NCI-H446 (cell line): Measurements from ENCODE around the gene KLHL24.
"Not testable (repeated sequence)": the region's sequence is repeated elsewhere in the genome, so short reads cannot be mapped to it uniquely, and the experiment has no call there.

Experiments
- DNase-seq, 2 experiments: peaks; one replicate each; lab custom pipeline; 2025; lab: John Stamatoyannopoulos, UW

The KLHL24 gene

GRCh38 chr3:183635431-183636220 lies at the start of gene KLHL24:
Gene KLHL24 (plus strand): TSS chr3:183635623. CDS start chr3:183650357, 14,734 bp downstream.
- DNase-seq: peak; percentile 94 to 96

- no peak for DNase-seq
These were observed 48.9 kb upstream of the KLHL24 start for GRCh38 chr3:183586477-183586876.

- no peak for DNase-seq
These were observed 48.1 kb upstream of the KLHL24 start for GRCh38 chr3:183587336-183587735.

GRCh38 chr3:183590442-183590841 lies 45.0 kb upstream of the KLHL24 start:
- DNase-seq: no peak

GRCh38 chr3:183591881-183592521 lies 43.4 kb upstream of the KLHL24 start:
- no peak for DNase-seq

GRCh38 chr3:183592821-183593220 lies 42.6 kb upstream of the KLHL24 start:
- DNase-seq: no peak

- DNase-seq: no peak
These were observed 40.8 kb upstream of the KLHL24 start for GRCh38 chr3:183594636-183595035.

GRCh38 chr3:183597959-183598358 lies 37.5 kb upstream of the KLHL24 start:
- no peak for DNase-seq

GRCh38 chr3:183611326-183611725 lies 24.1 kb upstream of the KLHL24 start:
- DNase-seq: not testable (repeated sequence)

GRCh38 chr3:183613366-183614285 lies 21.8 kb upstream of the KLHL24 start:
- no peak for DNase-seq

- DNase-seq: no peak
These were observed 16.9 kb upstream of the KLHL24 start for GRCh38 chr3:183618542-183618941.

GRCh38 chr3:183619010-183619409 lies 16.4 kb upstream of the KLHL24 start:
- no peak for DNase-seq

GRCh38 chr3:183619624-183620251 lies 15.7 kb upstream of the KLHL24 start:
- DNase-seq: no peak

GRCh38 chr3:183620252-183620628 lies 15.2 kb upstream of the KLHL24 start:
- DNase-seq: no peak

- not testable (repeated sequence) for DNase-seq
These were observed 12.9 kb upstream of the KLHL24 start for GRCh38 chr3:183622473-183622872.

GRCh38 chr3:183626877-183627594 lies 8.4 kb upstream of the KLHL24 start:
- no peak for DNase-seq

GRCh38 chr3:183629546-183630301 lies 5.7 kb upstream of the KLHL24 start:
- DNase-seq: no peak

GRCh38 chr3:183631715-183632114 lies 3.7 kb upstream of the KLHL24 start:
- no peak for DNase-seq

- DNase-seq: not testable (repeated sequence)
These were observed 2.7 kb upstream of the KLHL24 start for GRCh38 chr3:183632725-183633124.

GRCh38 chr3:183634707-183635106 lies 716 bp upstream of the KLHL24 start:
- no peak for DNase-seq

- no peak for DNase-seq
These were observed 354 bp upstream of the KLHL24 start for GRCh38 chr3:183635107-183635430.
